ENCODE measurements around the gene CATSPERB.
"Not testable (repeated sequence)": the region's sequence is repeated elsewhere in the genome, so short reads cannot be mapped to it uniquely, and the experiment has no call there.

Gene CATSPERB

DNA sequence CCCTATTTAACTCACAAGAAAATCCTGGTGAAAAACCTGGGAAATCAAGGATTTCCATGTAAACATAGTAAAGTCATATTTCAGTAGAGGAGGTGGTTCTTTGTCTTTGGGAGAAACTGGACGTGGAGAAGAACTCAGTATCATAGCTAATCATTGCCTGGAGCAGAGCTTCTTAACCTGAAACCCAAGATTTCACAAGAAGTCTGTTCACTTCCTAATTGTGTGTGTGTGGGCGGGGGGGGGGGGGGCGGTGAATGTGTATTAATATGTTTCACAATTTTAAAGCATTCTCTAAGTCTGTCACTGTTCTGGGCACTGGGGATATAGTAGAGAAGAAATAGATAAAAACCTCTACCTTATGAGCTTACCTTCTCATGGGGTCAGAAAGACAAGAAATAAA is 125.0 kb downstream of the CATSPERB start:
- CTCF ChIA-PET: interaction anchor here (0.8 to 1.6 kb wide), 2 partner anchors 22 to 35 kb away, joined by 3 to 4 read pairs; no protein-coding TSS in a partner anchor
- TF ChIP-seq, protein P1, sequence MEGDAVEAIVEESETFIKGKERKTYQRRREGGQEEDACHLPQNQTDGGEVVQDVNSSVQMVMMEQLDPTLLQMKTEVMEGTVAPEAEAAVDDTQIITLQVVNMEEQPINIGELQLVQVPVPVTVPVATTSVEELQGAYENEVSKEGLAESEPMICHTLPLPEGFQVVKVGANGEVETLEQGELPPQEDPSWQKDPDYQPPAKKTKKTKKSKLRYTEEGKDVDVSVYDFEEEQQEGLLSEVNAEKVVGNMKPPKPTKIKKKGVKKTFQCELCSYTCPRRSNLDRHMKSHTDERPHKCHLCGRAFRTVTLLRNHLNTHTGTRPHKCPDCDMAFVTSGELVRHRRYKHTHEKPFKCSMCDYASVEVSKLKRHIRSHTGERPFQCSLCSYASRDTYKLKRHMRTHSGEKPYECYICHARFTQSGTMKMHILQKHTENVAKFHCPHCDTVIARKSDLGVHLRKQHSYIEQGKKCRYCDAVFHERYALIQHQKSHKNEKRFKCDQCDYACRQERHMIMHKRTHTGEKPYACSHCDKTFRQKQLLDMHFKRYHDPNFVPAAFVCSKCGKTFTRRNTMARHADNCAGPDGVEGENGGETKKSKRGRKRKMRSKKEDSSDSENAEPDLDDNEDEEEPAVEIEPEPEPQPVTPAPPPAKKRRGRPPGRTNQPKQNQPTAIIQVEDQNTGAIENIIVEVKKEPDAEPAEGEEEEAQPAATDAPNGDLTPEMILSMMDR (IDR thresholded peaks at IDR 0.05; ENCODE audit: control extremely low read depth, extremely low read depth, low read depth, missing control alignments): no peak
- POLR2A ChIA-PET: no interaction called here
- peak; percentile 35 for DNase-seq (ENCODE audit: extremely low spot score)

DNA sequence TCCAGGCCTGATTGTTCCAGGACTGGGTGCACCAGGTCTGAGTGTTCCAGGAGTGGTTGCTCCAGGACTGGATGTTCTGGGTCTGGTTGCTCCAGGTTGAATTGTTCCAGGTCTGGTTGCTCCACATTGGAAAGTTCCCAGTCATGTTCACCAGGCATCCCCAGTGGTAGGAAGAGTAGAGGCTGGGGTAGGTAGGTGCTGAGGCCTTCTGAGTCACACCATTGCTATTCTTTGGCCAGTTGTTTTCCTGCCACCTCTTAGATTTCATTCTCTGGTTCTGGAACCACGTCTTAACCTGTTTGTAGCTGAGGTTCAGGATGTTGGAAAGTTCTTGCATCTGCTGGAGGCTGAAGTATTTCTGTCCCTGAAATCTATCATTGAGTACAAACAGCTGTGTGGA is 127.3 kb downstream of the CATSPERB start:
- CTCF ChIA-PET; POLR2A ChIA-PET; DNase-seq (ENCODE audit: extremely low spot score): not testable (repeated sequence)

DNA sequence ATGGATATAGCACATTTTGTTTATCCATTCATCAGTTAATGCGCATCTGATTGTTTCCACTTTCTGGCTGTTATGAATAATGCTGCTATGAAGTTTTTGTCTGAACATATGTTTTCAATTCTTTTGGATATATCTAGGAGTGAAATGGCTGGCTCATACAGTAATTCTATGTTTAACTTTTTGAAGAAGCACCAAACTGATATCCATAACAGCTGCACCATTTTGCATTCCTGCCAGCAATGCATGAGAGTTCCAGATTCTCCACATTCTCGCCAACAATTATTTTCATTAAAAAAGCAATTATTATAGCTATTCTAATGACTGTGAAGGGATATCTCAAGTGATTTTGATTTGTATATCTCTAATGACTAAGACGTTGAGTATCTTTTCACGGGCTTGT is 131.9 kb downstream of the CATSPERB start:
- TF ChIP-seq, protein P1 (IDR thresholded peaks at IDR 0.05; ENCODE audit: control extremely low read depth, extremely low read depth, low read depth, missing control alignments): no peak
- DNase-seq (ENCODE audit: extremely low spot score): no peak
- ChIA-PET POLR2A (no interaction called here), CTCF (interaction anchor here (1.2 kb wide), 1 partner anchor 9 kb away, joined by 3 read pairs; no protein-coding TSS in a partner anchor)

DNA sequence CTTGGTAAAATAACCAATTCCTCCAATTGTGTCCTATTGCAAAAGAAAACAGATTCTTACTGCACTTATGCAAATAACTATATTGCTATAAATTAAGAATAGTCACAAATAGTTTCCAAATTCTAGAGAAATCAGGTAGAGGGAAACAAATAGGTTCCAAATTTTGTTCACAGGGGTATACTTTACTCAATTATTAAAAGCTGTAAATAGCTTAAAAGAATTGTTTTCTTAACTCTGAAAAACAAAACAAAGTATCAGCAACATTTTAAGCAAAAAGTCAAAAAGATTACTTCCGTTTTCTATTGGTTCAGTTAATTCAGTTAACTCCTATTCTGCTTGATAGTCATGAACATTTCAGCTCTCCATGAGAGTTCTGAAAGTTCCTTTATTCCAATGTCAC is 136.2 kb downstream of the CATSPERB start:
- TF ChIP-seq, protein P1 (IDR thresholded peaks at IDR 0.05; ENCODE audit: control extremely low read depth, extremely low read depth, low read depth, missing control alignments): no peak
- ChIA-PET POLR2A (no interaction called here), CTCF (no interaction called here)
- no peak for DNase-seq (ENCODE audit: extremely low spot score)

DNA sequence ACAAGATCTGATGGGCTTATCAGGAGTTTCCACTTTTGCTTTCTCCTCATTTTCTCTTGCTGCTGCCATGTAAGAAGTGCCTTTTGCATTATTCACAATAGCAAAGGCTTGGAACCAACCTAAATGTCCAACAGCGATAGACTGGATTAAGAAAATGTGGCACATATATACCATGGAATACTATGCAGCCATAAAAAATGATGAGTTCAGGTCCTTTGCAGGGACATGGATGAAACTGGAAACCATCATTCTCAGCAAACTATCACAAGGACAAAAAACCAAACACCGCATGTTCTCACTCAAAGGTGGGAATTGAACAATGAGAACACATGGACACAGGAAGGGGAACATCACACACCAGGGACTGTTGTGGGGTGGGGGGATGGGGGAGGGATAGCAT is 137.9 kb downstream of the CATSPERB start:
- CTCF ChIA-PET; POLR2A ChIA-PET; DNase-seq (ENCODE audit: extremely low spot score): not testable (repeated sequence)

DNA sequence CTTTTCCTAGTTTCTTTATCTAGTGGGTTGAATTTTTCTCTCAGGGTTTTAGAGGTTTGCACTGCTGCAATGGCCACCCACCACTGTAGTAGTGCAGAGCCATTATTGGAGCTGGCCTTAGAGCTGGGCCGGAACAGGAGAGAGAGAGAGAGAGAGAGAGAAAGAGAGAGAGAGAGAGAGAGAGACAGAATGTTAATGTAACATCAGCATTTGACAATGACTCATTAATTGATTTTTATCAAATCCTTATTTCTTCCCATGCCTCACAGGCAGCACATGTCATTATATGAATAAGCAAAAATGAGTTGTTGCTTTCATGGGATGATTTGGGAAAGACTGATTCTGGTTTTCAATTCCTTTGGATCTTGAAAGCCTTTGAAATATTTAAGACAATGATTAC is 145.5 kb downstream of the CATSPERB start:
- ChIA-PET POLR2A (no interaction called here), CTCF (interaction anchor here (1.1 kb wide), 1 partner anchor 12 kb away, joined by 3 read pairs; no protein-coding TSS in a partner anchor)
- TF ChIP-seq, protein P1 (IDR thresholded peaks at IDR 0.05; ENCODE audit: control extremely low read depth, extremely low read depth, low read depth, missing control alignments): no peak
- DNase-seq (ENCODE audit: extremely low spot score): no peak

DNA sequence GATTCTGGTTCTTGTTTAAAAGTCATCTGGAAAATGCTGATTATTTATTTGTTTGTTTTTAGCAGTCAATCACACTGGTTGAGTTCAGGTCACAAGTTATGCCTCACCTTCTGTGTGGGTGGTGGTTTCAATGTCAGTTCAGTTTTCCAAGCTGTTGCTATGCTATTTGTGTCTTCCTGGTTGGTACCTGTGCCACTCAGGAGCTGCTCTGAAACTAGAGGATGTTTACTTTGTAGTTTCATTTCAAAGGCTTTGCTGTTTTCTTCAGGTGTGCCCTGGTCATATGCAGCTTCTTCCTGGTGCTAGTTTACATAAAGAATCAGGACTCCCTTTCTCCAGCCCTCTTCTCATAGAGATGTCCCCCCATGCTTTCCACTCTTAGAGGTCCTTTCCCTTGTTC is 146.0 kb downstream of the CATSPERB start:
- no peak for DNase-seq (ENCODE audit: extremely low spot score)
- TF ChIP-seq, protein P1 (IDR thresholded peaks at IDR 0.05; ENCODE audit: control extremely low read depth, extremely low read depth, low read depth, missing control alignments): no peak
- ChIA-PET POLR2A (no interaction called here), CTCF (interaction anchor here (1.1 kb wide), 1 partner anchor 12 kb away, joined by 3 read pairs; no protein-coding TSS in a partner anchor)

DNA sequence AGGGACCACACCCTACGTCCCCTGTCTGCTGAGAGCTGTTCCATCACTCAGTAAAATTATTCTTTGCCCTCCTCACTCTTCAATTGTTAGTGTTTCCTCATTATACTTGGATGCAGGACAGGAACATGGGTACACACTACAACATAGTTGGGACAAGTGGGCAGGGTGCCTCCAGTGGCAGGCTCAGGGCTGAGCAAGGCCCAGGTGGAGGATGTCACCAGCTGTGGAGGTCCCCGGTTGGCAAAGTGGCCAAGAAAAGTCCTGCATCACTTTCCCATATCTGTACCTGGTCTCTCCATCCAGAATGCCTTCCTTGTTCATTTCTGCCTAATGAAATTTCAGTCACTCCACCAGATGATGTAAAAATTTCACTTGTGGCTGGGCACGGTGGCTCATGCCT is 149.1 kb downstream of the CATSPERB start:
- ChIA-PET POLR2A (no interaction called here), CTCF (no interaction called here)
- TF ChIP-seq, protein P1 (IDR thresholded peaks at IDR 0.05; ENCODE audit: control extremely low read depth, extremely low read depth, low read depth, missing control alignments): no peak
- DNase-seq (ENCODE audit: extremely low spot score): no peak

Data from GM10248 (cell line).